ENCODE results near the gene PHOX2A.
"Not testable (repeated sequence)": the region's sequence is repeated elsewhere in the genome, so short reads cannot be mapped to it uniquely, and the experiment has no call there.

Gene PHOX2A

DNA sequence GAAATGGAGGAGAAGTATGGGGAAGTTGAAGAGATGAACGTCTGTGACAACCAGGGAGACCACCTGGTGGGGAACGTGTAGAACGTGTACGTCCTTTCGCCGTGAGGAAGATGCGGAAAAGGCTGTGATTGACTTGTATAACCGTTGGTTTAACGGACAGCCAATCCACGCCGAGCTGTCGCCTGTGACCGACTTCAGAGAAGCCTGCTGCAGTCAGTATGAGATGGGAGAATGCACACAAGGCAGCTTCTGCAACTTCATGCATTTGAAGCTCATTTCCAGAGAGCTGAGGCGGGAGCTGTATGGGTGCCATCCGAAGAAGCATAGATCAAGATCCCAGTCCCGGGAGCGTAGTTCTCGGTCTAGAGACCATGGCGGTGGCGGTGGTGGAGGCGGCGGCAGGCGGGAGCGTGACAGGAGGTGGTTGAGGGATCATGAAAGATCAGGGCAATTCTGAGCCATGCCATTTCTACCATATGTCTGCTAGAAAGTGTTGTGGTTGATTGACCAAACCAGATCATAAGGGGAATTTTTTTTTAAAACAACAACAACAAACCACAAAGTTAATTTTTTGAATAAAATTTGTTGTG lies 36.8 kb upstream of the PHOX2A start:
- H3K4me3 ChIP-seq (ENCODE audit: low read depth, low read length): no peak overlapping the region
- no peak overlapping the region for H3K27ac ChIP-seq
- DNase-seq: no peak
- no peaks in the 10 kb centered on the region for H3K36me3 ChIP-seq
- no peak for TF ChIP-seq CTCF (IDR thresholded peaks at IDR 0.05; ENCODE audit: low read depth, low read length)
- no peaks in the 10 kb centered on the region for H3K9me3 ChIP-seq (ENCODE audit: severe bottlenecking)
- no peaks in the 10 kb centered on the region for H3K27me3 ChIP-seq (ENCODE audit: insufficient read depth, low read depth, severe bottlenecking)

GRCh38 chr11:72280037-72280436 lies 36.1 kb upstream of the PHOX2A start:
- H3K9me3 ChIP-seq (ENCODE audit: severe bottlenecking): no peaks in the 10 kb centered on the region
- no peak for TF ChIP-seq CTCF (IDR thresholded peaks at IDR 0.05; ENCODE audit: low read depth, low read length)
- H3K27me3 ChIP-seq (ENCODE audit: insufficient read depth, low read depth, severe bottlenecking): no peaks in the 10 kb centered on the region
- no peaks in the 10 kb centered on the region for H3K36me3 ChIP-seq
- no peak overlapping the region for H3K4me3 ChIP-seq (ENCODE audit: low read depth, low read length)
- DNase-seq: no peak
- no peak overlapping the region for H3K27ac ChIP-seq

GRCh38 chr11:72278905-72279304 lies 34.9 kb upstream of the PHOX2A start:
- no peak for DNase-seq
- Histone ChIP-seq H3K36me3 (no peaks in the 10 kb centered on the region), H3K27me3 (ENCODE audit: insufficient read depth, low read depth, severe bottlenecking) (no peaks in the 10 kb centered on the region), H3K27ac (no peak overlapping the region), H3K4me3 (ENCODE audit: low read depth, low read length) (no peak overlapping the region), H3K9me3 (ENCODE audit: severe bottlenecking) (no peaks in the 10 kb centered on the region)
- TF ChIP-seq CTCF (IDR thresholded peaks at IDR 0.05; ENCODE audit: low read depth, low read length): no peak

DNA sequence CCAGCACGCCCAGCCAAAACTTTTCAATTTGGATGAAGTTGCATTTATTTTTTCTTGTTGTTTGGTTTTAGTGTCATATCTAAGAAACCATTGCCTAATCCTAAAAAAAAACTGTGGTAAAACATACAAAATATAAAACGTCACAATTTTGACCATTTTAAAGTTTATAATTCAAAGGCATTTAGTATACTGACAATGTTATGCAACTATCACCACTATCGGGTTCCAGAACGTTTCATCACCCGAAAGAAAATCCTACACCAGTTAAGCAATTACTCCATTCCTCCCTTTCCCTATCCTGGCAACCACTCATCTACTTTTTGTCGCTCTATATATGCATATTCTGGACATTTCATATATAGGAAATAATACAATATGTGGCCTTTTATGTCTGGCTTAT lies 30.5 kb upstream of the PHOX2A start:
- no peaks in the 10 kb centered on the region for H3K27me3 ChIP-seq (ENCODE audit: insufficient read depth, low read depth, severe bottlenecking)
- H3K36me3 ChIP-seq: no peaks in the 10 kb centered on the region
- no peak overlapping the region for H3K27ac ChIP-seq
- no peaks in the 10 kb centered on the region for H3K9me3 ChIP-seq (ENCODE audit: severe bottlenecking)
- H3K4me3 ChIP-seq (ENCODE audit: low read depth, low read length): no peak overlapping the region
- DNase-seq: no peak
- TF ChIP-seq CTCF (IDR thresholded peaks at IDR 0.05; ENCODE audit: low read depth, low read length): no peak

GRCh38 chr11:72271980-72272379 lies 28.0 kb upstream of the PHOX2A start:
- TF ChIP-seq CTCF (IDR thresholded peaks at IDR 0.05; ENCODE audit: low read depth, low read length): no peak
- DNase-seq: no peak
- Histone ChIP-seq H3K36me3 (no peaks in the 10 kb centered on the region), H3K27ac (no peak overlapping the region), H3K27me3 (ENCODE audit: insufficient read depth, low read depth, severe bottlenecking) (no peaks in the 10 kb centered on the region), H3K9me3 (ENCODE audit: severe bottlenecking) (no peaks in the 10 kb centered on the region), H3K4me3 (ENCODE audit: low read depth, low read length) (no peak overlapping the region)

DNA sequence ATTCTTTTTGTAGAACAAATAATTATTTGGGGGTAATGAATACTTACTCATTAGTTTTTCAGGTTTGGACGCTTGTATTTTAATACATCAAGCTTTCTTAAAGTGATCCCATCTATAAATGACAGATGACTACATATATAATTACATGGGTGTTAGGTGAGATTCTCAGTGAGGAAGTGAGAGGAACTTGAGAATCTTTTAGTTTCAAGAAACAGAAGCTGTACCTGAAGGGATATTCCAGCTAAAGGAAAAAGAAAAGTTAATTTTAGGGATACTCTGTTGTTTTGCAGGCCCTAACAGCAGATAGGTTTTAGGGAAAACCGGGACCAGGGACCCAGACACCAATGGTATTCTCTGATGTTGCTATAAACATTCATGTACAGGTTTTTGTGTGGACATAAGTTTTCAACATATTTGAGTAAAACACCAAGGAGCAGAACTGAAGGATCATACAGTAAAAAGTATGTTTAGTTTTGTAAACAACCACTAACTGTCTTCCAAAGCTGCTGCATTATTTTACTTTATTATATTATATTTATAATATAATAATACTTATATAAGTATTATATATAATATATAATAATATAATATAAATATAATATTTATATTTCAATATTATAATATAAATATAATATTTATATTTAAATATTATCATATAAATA lies 24.1 kb upstream of the PHOX2A start:
- no peak overlapping the region for H3K4me3 ChIP-seq (ENCODE audit: low read depth, low read length)
- DNase-seq: no peak
- no peak for TF ChIP-seq CTCF (IDR thresholded peaks at IDR 0.05; ENCODE audit: low read depth, low read length)
- H3K27ac ChIP-seq: no peak overlapping the region
- H3K36me3 ChIP-seq: no peaks in the 10 kb centered on the region
- no peaks in the 10 kb centered on the region for H3K9me3 ChIP-seq (ENCODE audit: severe bottlenecking)
- no peaks in the 10 kb centered on the region for H3K27me3 ChIP-seq (ENCODE audit: insufficient read depth, low read depth, severe bottlenecking)

- H3K4me3 ChIP-seq (ENCODE audit: low read depth, low read length); H3K27ac ChIP-seq; H3K27me3 ChIP-seq (ENCODE audit: insufficient read depth, low read depth, severe bottlenecking); H3K36me3 ChIP-seq; H3K9me3 ChIP-seq (ENCODE audit: severe bottlenecking); DNase-seq: not testable (repeated sequence)
Measured at GRCh38 chr11:72266960-72267359, 23.0 kb upstream of the PHOX2A start.

All from WERI-Rb-1 (cell line).